Stimulated activated CD8-positive, alpha-beta memory T cell treated with anti-CD3 and anti-CD28 coated beads, Interleukin-7, amount 100 ng/mL, for 24 hours (primary cell): Measurements from ENCODE around the gene WASF3.
"Not testable (repeated sequence)": the region's sequence is repeated elsewhere in the genome, so short reads cannot be mapped to it uniquely, and the experiment has no call there.

Experiments
- DNase-seq: peaks from one replicate; pipeline ENCODE4 v3.0.0-alpha.2; 2020; ENCODE audit warnings: low read depth

The WASF3 gene

GRCh38 chr13:26635634-26636033 lies 78.2 kb downstream of the WASF3 start:
- DNase-seq = not testable (repeated sequence)

DNA sequence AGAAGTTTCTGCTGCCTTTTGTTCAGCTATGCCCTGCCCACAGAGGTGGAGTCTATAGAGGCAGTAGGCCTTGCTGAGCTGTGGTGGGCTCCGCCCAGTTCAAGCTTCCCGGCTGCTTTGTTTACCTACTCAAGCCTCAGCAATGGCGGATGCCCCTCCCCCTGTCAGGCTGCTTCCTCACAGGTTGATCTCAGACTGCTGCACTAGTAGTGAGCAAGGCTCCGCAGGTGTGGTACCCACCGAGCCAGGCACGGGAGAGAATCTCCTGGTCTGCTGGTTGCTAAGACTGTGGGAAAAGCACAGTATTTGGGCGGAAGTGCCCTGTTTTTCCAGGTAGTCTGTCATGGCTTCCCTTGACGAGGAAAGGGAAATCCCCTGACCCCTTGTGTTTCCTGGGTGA lies 78.6 kb downstream of the WASF3 start:
- not testable (repeated sequence) for DNase-seq

DNA sequence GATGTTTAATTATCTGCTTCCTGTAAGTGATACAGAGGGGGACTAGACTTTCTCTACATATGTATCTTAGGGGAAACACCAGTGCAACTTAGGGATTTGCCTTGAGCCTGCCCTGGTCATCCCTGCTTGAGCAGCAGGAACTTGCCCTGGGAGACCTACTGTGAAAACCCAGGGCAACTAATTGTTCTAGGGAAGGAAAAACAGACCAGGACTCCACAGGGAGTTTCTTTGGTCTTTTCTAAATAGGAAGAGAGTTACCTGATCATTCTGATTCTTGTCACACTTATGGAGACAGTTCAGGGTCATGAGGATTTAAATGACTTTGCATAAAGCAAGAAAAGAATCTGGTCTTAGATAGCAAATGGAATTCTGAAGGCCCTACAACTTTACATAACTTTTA lies 89.1 kb downstream of the WASF3 start:
- no peak for DNase-seq

DNA sequence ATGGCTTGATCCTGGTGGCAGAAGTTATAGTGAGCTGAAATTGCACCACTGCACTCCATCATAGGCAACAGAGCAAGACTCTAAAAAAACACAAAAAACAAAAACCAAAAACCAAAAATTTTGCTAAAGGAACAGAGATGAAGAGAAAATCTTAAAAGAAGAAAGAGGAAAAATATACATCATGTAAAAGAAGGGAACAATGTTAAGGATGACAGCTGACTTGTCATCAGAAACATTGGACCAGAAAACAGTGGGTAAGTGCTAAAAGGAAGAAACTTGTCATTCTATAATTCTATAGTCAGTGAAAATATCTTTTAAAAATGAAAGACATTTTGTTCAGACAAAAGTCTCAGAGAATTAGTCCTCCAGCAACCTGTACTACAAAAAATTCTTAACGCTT lies 93.8 kb downstream of the WASF3 start:
- DNase-seq = no peak

DNA sequence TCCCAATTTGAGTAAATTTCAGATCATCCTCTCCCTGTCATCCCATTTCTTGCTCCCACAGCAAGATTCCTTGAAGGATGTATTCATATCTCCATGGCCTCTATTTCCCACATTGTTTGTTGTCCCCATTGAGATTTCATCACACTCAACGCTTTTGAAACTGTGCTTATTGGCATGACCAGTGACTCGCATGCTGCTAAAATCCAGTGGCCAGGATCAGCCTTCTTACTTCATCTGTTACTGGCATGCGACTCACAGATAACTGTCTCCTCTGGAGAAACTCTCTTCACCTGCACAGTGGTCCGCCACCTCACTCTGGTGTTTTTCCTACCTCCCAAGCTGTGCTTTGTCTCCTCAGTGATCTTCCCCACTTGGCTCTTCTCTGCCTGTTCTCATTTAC lies 95.8 kb downstream of the WASF3 start:
- DNase-seq = no peak

GRCh38 chr13:26653842-26654241 lies 96.4 kb downstream of the WASF3 start:
- DNase-seq = no peak

- no peak for DNase-seq
These were observed 99.4 kb downstream of the WASF3 start for GRCh38 chr13:26656919-26657318.

GRCh38 chr13:26658448-26659385 lies 101.2 kb downstream of the WASF3 start:
- DNase-seq = no peak

DNA sequence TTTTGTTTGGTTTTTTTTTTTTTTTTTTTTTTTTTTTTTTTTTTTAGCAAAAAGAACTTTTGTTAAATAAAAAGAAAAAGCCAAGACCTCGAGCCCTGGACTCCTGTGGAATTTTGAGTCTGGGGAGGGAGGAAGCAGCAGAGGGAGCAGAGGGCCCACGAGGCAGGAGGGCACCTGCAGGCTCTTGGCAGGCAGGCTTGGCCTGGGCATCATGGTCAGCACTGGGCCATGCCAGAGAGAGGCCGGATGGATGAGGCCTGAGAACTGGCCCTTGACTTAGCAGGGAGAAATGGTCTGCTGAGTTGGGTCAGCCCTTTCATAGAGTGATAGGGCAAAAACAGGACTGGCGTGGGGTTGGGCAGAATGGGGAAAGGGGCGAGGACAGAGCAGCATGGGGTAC lies 102.7 kb downstream of the WASF3 start:
- no peak for DNase-seq

GRCh38 chr13:26660766-26661165 lies 103.3 kb downstream of the WASF3 start:
- DNase-seq = no peak

DNA sequence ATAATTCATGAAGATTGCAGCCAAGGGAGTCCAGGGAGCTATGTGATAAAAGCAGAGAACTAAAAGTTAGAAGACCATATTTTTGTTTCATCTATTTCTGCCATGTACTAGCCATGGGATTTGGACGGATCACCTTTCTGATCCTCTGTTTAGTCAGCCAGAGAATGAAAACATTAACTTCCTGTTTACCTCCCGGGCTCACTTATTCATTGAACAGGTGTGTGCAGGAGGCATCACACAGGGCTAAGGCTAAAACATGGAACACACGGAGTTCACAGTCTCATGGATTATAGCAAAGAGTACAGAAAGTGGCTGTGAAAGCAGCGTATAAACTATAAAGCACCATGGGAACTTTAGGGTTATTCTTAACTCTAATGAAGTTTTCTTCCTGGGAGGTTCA lies 106.3 kb downstream of the WASF3 start:
- DNase-seq = no peak

GRCh38 chr13:26664286-26664685 lies 106.8 kb downstream of the WASF3 start:
- no peak for DNase-seq

DNA sequence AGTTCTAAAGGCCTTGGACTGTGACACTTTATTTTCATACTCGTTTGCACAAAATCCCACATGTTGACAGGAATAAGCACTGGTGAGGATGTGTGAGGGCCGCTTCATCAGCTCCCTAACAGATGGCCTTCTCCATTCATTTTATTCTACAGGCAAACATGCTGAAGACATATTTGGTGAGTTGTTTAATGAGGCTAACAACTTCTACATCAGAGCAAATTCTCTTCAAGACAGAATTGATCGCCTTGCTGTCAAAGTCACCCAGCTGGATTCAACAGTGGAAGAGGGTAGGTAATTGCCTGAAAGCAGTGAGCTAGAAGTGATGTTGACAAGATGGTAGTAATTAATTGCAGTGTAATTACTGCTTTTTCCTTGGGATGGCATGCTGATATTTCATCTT lies 107.4 kb downstream of the WASF3 start:
- DNase-seq = no peak

DNA sequence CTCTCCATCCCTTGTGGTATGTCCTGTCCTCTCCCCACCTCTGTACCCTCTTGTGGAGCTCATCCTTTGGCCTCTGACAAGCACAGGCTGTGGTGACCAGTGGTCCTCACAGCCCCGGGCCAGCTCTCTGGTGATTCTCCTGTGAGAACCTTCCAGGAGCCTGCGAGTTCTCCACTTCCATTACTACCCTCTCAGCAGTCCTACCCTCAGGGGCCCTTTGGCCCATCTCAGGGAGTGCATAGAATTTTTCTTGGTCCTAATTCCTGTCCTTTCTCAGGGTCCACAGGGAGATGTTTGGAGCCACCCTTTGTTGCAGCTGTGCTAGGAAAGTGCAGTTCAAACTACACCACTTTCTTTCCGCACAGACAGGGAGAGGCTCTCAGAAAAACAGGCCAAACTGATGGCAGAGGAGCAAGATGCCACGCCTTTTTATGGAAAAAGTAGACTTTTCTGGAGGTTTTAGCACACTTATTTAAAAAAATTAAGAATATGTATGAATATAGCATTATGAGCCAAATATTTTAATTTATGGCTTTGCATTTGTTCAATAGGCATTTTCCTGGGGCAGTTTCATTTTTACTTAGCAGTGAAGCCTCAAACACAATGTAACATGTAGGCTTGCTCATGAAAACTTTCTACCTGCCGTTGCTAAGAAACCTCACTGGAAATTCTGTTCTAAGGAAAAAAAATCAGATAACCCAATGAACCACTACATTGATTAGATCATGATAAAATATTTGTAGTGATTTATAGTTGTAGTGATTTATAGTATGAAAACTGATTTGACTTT lies 111.1 kb downstream of the WASF3 start:
- DNase-seq = no peak

DNA sequence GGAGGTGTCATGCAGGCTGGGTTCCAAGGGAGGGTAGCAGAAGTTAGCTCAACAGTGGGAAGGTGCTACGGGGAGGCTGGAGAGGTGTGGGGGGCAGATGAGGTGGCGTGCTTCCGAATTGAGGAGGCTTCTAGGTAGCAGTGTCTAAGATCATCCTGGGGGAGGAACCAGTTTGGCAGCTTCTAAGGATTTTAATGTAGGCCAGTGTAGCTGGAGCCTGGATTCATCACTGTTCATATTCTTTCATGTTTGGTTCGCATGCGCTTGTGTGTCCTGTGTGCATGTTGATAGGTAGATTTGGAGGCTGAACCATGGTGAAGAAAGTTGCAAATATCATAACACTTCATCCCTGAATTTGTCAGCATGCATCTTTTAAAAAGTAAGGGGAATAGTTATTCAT lies 116.4 kb downstream of the WASF3 start:
- no peak for DNase-seq

DNA sequence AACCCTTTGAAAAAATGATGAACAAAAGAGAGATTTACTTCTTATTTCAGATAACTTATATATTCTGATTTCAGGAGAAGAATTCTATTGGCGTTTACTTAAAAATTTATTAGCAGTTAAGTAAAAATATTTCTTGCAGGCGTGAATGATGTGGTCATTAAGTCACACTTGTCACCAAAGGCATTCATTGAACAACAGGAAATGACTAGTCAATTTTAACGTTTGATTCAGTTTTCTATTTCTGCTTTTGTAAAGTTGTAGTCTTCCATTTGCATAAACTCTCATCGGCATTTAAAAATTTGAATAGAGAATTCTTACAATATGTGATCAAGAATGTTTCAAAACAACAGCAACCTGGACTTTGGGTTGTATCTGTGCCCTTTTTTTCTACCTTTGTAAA lies 119.7 kb downstream of the WASF3 start:
- DNase-seq = no peak

GRCh38 chr13:26678330-26678729 lies 120.8 kb downstream of the WASF3 start:
- no peak for DNase-seq

DNA sequence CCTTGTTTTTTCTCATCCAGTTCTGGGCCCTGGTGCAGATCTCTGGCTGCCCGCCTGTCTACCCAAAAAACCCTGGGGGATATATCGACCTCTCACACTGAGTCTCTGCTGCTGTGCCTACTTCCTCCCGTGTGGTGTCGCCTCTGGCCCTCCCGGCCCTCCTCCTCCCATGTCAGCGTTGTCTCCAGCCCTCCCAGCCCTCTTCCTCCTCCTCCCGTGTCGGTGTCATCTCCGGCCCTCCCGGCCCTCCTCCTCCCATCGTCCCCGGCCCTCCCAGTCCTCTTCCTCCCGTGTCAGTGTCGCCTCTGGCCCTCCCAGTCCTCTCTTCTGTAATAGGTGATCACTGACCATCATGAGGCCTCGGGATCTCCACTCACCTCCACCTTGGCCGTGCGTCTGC lies 121.3 kb downstream of the WASF3 start:
- no peak for DNase-seq

- DNase-seq = no peak
These were observed 122.1 kb downstream of the WASF3 start for GRCh38 chr13:26679411-26680122.

GRCh38 chr13:26680123-26680450 lies 122.6 kb downstream of the WASF3 start:
- no peak for DNase-seq

- DNase-seq = no peak
These were observed 123.1 kb downstream of the WASF3 start for GRCh38 chr13:26680572-26680971.

DNA sequence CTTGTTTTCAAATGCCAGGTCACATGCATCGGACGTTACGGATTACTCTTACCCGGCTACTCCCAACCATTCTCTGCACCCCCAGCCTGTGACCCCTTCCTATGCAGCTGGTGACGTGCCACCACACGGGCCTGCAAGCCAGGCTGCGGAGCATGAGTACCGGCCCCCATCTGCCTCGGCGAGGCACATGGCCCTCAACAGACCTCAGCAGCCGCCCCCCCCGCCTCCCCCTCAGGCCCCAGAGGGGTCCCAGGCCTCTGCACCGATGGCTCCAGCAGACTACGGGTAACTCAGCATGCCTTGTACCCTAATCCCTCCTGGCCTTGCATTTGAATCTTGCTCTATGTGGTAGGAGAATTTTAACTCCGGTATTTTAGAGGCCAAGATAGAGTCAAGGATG lies 123.6 kb downstream of the WASF3 start:
- no peak for DNase-seq

GRCh38 chr13:26682606-26683005 lies 125.1 kb downstream of the WASF3 start:
- no peak for DNase-seq
